Measurements from ENCODE around the gene FAM210A. TPM values are rescaled to one million over a fixed set of nuclear protein-coding genes. Genes with fewer than 3 reads are reported as not detected.
"Not testable (repeated sequence)": the region's sequence is repeated elsewhere in the genome, so short reads cannot be mapped to it uniquely, and the experiment has no call there.

FAM210A gene
- total RNA-seq, 1 experiment from 2014 or later, result 29.3 TPM

DNA sequence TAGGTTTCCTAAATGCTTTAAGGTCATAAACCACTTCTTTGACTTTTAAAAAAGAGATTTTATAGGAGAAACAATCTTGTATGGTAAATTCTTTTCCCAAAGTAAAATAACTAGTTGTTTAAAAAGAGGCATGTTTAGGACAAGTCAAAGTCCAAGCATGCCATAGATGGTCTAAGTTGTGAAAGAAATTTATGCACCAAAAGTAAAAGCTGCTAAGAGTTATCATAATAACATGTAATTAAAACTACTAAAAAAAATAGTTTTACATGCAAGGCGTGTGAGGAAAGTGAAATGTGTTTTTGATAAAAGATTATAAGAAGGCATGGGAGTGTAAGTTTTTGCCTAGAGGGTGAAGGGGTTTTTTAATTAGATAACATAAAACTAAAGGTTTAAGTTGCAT, 22.5 kb downstream of the FAM210A start:
- Histone ChIP-seq H3F3A (ENCODE audit: insufficient read depth, low read depth) (no peaks in the 10 kb centered on the region; the same call in 1 of the 2 replicates), H3K9me3 (ENCODE audit: insufficient read depth, low read depth) (peaks cover 28% of the 10 kb centered on the region; the same call in 1 of the 2 replicates), H3K36me3 (ENCODE audit: low read depth) (peaks cover 7% of the 10 kb centered on the region; the same call in 1 of the 2 replicates), H3K27me3 (ENCODE audit: insufficient read depth, low read depth) (no peaks in the 10 kb centered on the region), H3K4me3 (no peak overlapping the region), H3K4me2 (no peak overlapping the region), H3K9me2 (ENCODE audit: insufficient read depth) (no peaks in the 10 kb centered on the region), H3K4me1 (replicated peaks; ENCODE audit: insufficient read depth) (no peaks in the 10 kb centered on the region), H4K20me1 (ENCODE audit: insufficient read depth) (no peaks in the 10 kb centered on the region), H3K79me2 (ENCODE audit: low read depth) (peaks cover 77% of the 10 kb centered on the region), H3K27ac (no peak overlapping the region), H2AFZ (no peak overlapping the region)
- ChIA-PET CTCF (no interaction called here), POLR2A (ENCODE audit: unreplicated experiment) (no interaction called here)
- intact Hi-C loops (cut with micrococcal nuclease; ENCODE audit: unreplicated experiment), result no loop called here
- TF ChIP-seq CTCF (conservative IDR thresholded peaks at IDR 0.05) (no peak), EZH2 (IDR thresholded peaks at IDR 0.05; ENCODE audit: low read depth) (no peak)
- peak in 1 of 2 experiments; percentile 33 for DNase-seq
- BruUV-seq (replicated peaks), result no TSS peak

- Histone ChIP-seq H3K27ac (no peak overlapping the region), H3K4me3 (no peak overlapping the region), H3K79me2 (ENCODE audit: low read depth) (peaks cover 66% of the 10 kb centered on the region), H3K27me3 (ENCODE audit: insufficient read depth, low read depth) (no peaks in the 10 kb centered on the region), H3F3A (ENCODE audit: insufficient read depth, low read depth) (no peaks in the 10 kb centered on the region; the same call in 1 of the 2 replicates), H3K36me3 (ENCODE audit: low read depth) (peaks cover 3% of the 10 kb centered on the region; the same call in 1 of the 2 replicates), H3K9me2 (ENCODE audit: insufficient read depth) (no peaks in the 10 kb centered on the region), H3K4me1 (replicated peaks; ENCODE audit: insufficient read depth) (no peaks in the 10 kb centered on the region), H2AFZ (no peak overlapping the region), H3K4me2 (no peak overlapping the region), H3K9me3 (ENCODE audit: insufficient read depth, low read depth) (peaks cover 27% of the 10 kb centered on the region; the same call in 1 of the 2 replicates), H4K20me1 (ENCODE audit: insufficient read depth) (no peaks in the 10 kb centered on the region; the same call in 1 of the 2 replicates)
- BruUV-seq (replicated peaks), result no TSS peak
- ChIA-PET CTCF (no interaction called here), POLR2A (ENCODE audit: unreplicated experiment) (no interaction called here)
- intact Hi-C loops (cut with micrococcal nuclease; ENCODE audit: unreplicated experiment), result no loop called here
- no peak for DNase-seq
- no peak for TF ChIP-seq EZH2 (IDR thresholded peaks at IDR 0.05; ENCODE audit: low read depth)
- TF ChIP-seq CTCF (conservative IDR thresholded peaks at IDR 0.05), result no peak
Measured at GRCh38 chr18:13700153-13700552, 26.2 kb downstream of the FAM210A start.

DNA sequence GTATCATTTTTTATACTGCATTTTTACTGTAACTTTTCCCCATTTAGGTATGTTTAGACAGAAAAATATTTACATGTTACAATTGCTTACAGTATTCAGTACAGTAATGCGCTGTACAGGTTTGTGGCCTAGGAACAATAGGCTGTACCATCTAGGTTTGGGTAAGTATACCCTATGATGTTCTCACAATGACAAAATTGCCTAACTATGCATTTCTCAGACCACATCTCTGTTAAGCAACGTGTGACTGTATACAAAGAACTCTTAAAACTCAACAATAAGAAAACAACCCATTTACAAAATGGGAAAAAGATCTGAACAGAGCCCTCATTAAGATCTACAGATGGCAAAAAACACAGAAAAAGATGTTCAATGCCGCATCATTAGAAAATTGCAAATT, 29.4 kb downstream of the FAM210A start:
- no peaks in the 10 kb centered on the region for H3K9me2 ChIP-seq (ENCODE audit: insufficient read depth)
- intact Hi-C loops (cut with micrococcal nuclease; ENCODE audit: unreplicated experiment), result no loop called here
- no peak overlapping the region for H3K4me2 ChIP-seq
- DNase-seq, result no peak
- no peak overlapping the region for H2AFZ ChIP-seq
- H4K20me1 ChIP-seq (ENCODE audit: insufficient read depth), result no peaks in the 10 kb centered on the region; the same call in 1 of the 2 replicates
- H3K79me2 ChIP-seq (ENCODE audit: low read depth), result peaks cover 70% of the 10 kb centered on the region
- no peak overlapping the region for H3K27ac ChIP-seq
- CTCF ChIA-PET, result no interaction called here
- POLR2A ChIA-PET (ENCODE audit: unreplicated experiment), result no interaction called here
- H3K27me3 ChIP-seq (ENCODE audit: insufficient read depth, low read depth), result no peaks in the 10 kb centered on the region
- no peaks in the 10 kb centered on the region for H3K4me1 ChIP-seq (replicated peaks; ENCODE audit: insufficient read depth)
- TF ChIP-seq EZH2 (IDR thresholded peaks at IDR 0.05; ENCODE audit: low read depth) (no peak), CTCF (conservative IDR thresholded peaks at IDR 0.05) (no peak)
- BruUV-seq (replicated peaks), result no TSS peak
- H3K4me3 ChIP-seq, result no peak overlapping the region
- peaks cover 7% of the 10 kb centered on the region; the same call in 1 of the 2 replicates for H3K9me3 ChIP-seq (ENCODE audit: insufficient read depth, low read depth)
- H3F3A ChIP-seq (ENCODE audit: insufficient read depth, low read depth), result no peaks in the 10 kb centered on the region; the same call in 1 of the 2 replicates
- no peaks in the 10 kb centered on the region; the same call in 1 of the 2 replicates for H3K36me3 ChIP-seq (ENCODE audit: low read depth)

- H3K36me3 ChIP-seq (ENCODE audit: low read depth); DNase-seq; H3K4me2 ChIP-seq; H3K9me2 ChIP-seq (ENCODE audit: insufficient read depth); H2AFZ ChIP-seq; H3K27ac ChIP-seq; H3K9me3 ChIP-seq (ENCODE audit: insufficient read depth, low read depth); BruUV-seq (replicated peaks); POLR2A ChIA-PET (ENCODE audit: unreplicated experiment); H3K4me1 ChIP-seq (replicated peaks; ENCODE audit: insufficient read depth); CTCF ChIA-PET; H3F3A ChIP-seq (ENCODE audit: insufficient read depth, low read depth); H4K20me1 ChIP-seq (ENCODE audit: insufficient read depth); H3K4me3 ChIP-seq; intact Hi-C loops (cut with micrococcal nuclease; ENCODE audit: unreplicated experiment); H3K27me3 ChIP-seq (ENCODE audit: insufficient read depth, low read depth): not testable (repeated sequence)
- peaks cover 68% of the 10 kb centered on the region for H3K79me2 ChIP-seq (ENCODE audit: low read depth)
Measured at GRCh38 chr18:13695337-13695736, 31.0 kb downstream of the FAM210A start.

DNA sequence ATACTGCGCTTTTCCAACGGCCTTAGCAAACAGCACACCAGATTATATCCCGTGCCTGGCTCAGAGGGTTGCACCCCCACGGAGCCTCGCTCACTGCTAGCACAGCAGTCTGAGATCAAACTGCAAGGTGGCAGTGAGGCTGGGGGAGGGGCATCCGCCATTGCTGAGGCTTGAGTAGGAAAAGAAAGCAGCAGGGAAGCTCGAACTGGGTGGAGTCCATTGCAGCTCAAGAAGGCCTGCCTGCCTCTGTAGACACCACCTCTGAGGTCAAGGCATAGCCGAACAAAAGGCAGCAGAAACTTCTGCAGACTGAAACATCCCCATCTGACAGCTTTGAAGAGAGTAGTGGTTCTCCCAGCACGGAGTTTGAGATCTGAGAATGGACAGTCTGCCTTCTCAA, 36.3 kb downstream of the FAM210A start:
- H4K20me1 ChIP-seq (ENCODE audit: insufficient read depth); BruUV-seq (replicated peaks); H3K4me1 ChIP-seq (replicated peaks; ENCODE audit: insufficient read depth); H3K9me2 ChIP-seq (ENCODE audit: insufficient read depth); H3K9me3 ChIP-seq (ENCODE audit: insufficient read depth, low read depth); intact Hi-C loops (cut with micrococcal nuclease; ENCODE audit: unreplicated experiment); H3K27me3 ChIP-seq (ENCODE audit: insufficient read depth, low read depth); H3K4me3 ChIP-seq; H2AFZ ChIP-seq; DNase-seq; POLR2A ChIA-PET (ENCODE audit: unreplicated experiment); H3K4me2 ChIP-seq; H3K36me3 ChIP-seq (ENCODE audit: low read depth); H3F3A ChIP-seq (ENCODE audit: insufficient read depth, low read depth); H3K27ac ChIP-seq; CTCF ChIA-PET: not testable (repeated sequence)
- peaks cover 63% of the 10 kb centered on the region for H3K79me2 ChIP-seq (ENCODE audit: low read depth)
